ENCODE results near the gene ZNF574. TPM values are rescaled to one million over a fixed set of nuclear protein-coding genes. Genes with fewer than 3 reads are reported as not detected.

ZNF574 gene
- total and polyA plus RNA-seq, 9 donors: 2.4 to 24.6 (median 15.6) TPM

DNA sequence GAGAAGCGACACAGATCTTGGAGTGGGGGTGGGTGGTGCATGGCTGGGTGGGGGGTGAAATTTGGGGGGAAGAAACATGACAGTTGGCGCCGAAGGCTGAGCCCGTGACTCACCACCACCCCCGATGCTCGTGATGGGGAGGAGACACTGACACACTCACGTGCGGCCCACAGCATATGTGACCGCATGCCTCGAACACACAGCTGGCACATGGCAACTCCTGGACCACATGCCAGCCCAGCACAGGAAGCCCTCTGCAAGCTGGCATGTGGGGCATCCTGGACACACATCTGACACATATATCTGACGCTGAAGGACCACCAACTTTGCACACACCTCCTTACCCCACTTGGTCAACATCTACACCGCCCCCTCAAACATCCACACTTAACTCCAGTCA is 4.7 kb upstream of the ZNF574 start:
- Histone ChIP-seq H3K36me3 (no peaks in the 10 kb centered on the region), H3K9me3 (no peaks in the 10 kb centered on the region), H3K27ac (no peak overlapping the region), H3K4me1 (ENCODE audit: insufficient read depth) (no peaks in the 10 kb centered on the region), H3K27me3 (no peaks in the 10 kb centered on the region), H3K4me3 (no peak overlapping the region)
- intact Hi-C loops (cut with DNase I): no loop called here
- WGBS, 3 donors: 89 to 92% (median 91%) methylated on average over 12 of the region's 12 CpGs
- no peak for DNase-seq
- TF ChIP-seq EP300 (IDR thresholded peaks at IDR 0.05) (no peak), POLR2A (IDR thresholded peaks at IDR 0.05) (no peak)
- TF ChIP-seq, protein P1, sequence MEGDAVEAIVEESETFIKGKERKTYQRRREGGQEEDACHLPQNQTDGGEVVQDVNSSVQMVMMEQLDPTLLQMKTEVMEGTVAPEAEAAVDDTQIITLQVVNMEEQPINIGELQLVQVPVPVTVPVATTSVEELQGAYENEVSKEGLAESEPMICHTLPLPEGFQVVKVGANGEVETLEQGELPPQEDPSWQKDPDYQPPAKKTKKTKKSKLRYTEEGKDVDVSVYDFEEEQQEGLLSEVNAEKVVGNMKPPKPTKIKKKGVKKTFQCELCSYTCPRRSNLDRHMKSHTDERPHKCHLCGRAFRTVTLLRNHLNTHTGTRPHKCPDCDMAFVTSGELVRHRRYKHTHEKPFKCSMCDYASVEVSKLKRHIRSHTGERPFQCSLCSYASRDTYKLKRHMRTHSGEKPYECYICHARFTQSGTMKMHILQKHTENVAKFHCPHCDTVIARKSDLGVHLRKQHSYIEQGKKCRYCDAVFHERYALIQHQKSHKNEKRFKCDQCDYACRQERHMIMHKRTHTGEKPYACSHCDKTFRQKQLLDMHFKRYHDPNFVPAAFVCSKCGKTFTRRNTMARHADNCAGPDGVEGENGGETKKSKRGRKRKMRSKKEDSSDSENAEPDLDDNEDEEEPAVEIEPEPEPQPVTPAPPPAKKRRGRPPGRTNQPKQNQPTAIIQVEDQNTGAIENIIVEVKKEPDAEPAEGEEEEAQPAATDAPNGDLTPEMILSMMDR (IDR thresholded peaks at IDR 0.05): no peak

DNA sequence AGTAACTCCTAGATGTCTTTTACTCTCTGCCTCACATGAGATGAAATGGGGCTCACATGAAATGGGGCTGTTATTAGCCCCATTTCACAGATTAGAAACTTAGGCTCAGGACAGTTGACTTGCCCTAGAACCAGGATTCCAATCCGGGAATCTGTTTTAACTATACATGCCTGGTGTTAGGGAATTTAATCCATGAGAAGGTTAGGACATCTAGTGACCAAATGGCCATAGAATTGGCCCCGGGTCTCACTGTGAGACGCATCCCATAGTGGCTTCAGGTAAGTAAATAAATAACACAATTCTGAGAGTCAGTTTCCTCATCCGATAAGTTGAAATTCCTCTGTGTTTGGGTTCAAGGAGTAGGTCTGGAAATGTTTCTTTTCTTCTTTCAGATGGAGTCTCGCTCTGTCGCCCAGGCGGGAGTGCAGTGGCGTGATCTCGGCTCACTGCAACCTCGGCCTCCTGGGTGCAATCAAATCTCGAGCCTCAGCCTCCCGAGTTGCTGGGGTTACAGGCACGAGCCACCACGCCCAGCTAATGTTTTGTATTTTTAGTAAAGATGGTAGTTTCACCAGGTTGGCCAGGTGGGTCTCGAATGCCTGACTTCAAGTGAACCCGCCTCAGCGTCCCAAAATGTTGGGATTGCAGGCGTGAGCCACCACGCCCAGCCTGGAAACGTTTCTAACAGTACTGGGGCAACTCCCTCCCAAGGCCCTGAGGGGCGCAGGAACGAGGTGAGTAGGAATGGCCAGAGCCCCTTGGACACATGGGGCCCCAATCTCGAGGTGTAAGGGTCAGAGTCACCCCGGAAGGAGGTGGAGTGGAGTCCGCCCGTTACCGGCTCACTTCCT is 1.2 kb upstream of the ZNF574 start:
- peak; percentile 33 to 61 (median 54) for DNase-seq

DNA sequence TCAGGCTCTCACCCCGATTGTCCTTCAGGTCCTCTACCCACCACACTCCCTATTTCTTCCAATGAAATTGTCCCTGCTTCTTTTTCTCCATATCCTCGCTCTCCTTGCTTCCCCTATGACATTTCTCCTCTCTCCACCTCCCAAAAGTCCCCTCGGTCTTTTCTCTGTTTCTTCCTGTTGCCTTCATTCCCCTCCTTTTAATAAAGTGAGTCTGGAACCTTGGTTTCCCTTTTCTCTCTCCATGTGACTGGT is 676 bp upstream of the ZNF574 start:
- intact Hi-C loops (cut with DNase I): no loop called here
- no peaks in the 10 kb centered on the region for H3K36me3 ChIP-seq
- H3K9me3 ChIP-seq: no peaks in the 10 kb centered on the region
- H3K27ac ChIP-seq: peak overlapping the region; percentile 96
- DNase-seq: no peak
- H3K27me3 ChIP-seq: no peaks in the 10 kb centered on the region
- peak overlapping the region; percentile 85 for H3K4me3 ChIP-seq
- WGBS, 3 donors: 0 to 2% (median 2%) methylated on average over 3 of the region's 3 CpGs
- TF ChIP-seq EP300 (IDR thresholded peaks at IDR 0.05) (peak; percentile 31), POLR2A (IDR thresholded peaks at IDR 0.05) (no peak)
- peaks cover 5% of the 10 kb centered on the region for H3K4me1 ChIP-seq (ENCODE audit: insufficient read depth)

More for the DNA sequence above, 1.2 kb upstream of the ZNF574 start:
- WGBS, 3 donors: 57 to 60% (median 57%) methylated on average over 27 of the region's 27 CpGs
- Histone ChIP-seq H3K36me3 (no peaks in the 10 kb centered on the region), H3K27me3 (no peaks in the 10 kb centered on the region), H3K27ac (peak overlapping the region; percentile 96), H3K4me1 (ENCODE audit: insufficient read depth) (peaks cover 5% of the 10 kb centered on the region), H3K4me3 (peak overlapping the region; percentile 85), H3K9me3 (no peaks in the 10 kb centered on the region)
- TF ChIP-seq, protein P1 (IDR thresholded peaks at IDR 0.05): no peak
- no peak for TF ChIP-seq EP300 (IDR thresholded peaks at IDR 0.05)
- no peak for TF ChIP-seq POLR2A (IDR thresholded peaks at IDR 0.05)
- intact Hi-C loops (cut with DNase I): no loop called here

DNA sequence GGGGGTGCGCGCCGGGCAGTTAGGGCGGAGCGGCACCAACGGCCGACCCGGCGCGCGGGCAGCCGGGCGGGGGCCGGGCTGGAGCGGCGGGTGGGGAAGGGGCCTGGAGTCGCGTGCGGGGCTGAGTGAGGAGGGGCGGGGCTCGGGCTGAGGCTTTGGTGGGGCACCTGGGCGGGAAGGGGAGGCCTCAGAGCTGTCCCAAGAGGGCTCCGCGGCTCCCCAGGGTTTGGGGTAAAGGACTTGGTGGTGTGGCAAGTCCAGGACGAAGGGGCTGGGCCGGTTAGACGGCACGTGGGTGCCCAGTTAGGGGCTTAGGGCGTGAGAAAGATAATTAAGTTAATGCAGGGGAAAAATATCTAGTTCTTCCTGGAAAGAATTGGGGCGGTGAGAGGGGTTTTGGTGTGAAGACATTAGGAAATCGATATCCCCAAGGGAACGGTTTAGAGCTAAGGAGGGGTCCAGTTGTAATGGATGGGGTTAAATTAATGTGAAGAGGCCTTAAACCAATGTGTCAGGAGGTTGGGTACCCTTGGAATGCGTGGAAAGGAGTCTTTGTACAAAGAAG is 496 bp downstream of the ZNF574 start:
- intact Hi-C loops (cut with DNase I): no loop called here
- no peaks in the 10 kb centered on the region for H3K36me3 ChIP-seq
- TF ChIP-seq, protein P1 (IDR thresholded peaks at IDR 0.05): no peak
- TF ChIP-seq EP300 (IDR thresholded peaks at IDR 0.05) (no peak), POLR2A (IDR thresholded peaks at IDR 0.05) (no peak)
- peak in 3 of 5 donors; percentile 48 to 66 (median 53) for DNase-seq
- 0 to 1% (median 1%) methylated on average over 33 of the region's 33 CpGs for WGBS, 3 donors
- H3K27ac ChIP-seq: peak overlapping the region; percentile 84 to 85
- peak overlapping the region; percentile 49 for H3K4me3 ChIP-seq
- no peaks in the 10 kb centered on the region for H3K9me3 ChIP-seq
- H3K4me1 ChIP-seq (ENCODE audit: insufficient read depth): peaks cover 5% of the 10 kb centered on the region
- H3K27me3 ChIP-seq: no peaks in the 10 kb centered on the region

DNA sequence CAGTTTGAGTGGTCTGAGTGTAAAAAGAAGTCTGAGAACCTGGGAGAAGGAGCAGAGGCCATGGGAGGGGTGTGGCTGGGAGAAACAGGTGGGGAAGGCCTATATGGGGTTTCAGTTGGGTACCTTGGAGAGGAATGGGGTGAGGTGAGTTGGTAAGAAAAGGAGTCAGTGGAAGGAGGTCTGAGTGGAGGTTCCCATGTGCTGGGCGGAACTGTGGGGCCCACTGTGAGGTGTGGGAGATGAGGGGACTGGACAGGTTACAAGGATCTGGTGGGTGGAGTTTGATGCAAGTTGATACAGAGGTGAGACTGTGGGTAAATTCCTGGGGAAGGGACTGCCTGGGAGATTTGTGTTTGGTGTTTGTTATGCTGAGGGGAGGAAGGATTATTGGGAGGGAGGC is 2.1 kb downstream of the ZNF574 start:
- TF ChIP-seq, protein P1 (IDR thresholded peaks at IDR 0.05): no peak
- TF ChIP-seq POLR2A (IDR thresholded peaks at IDR 0.05) (no peak), EP300 (IDR thresholded peaks at IDR 0.05) (no peak)
- intact Hi-C loops (cut with DNase I): no loop called here
- Histone ChIP-seq H3K27me3 (no peaks in the 10 kb centered on the region), H3K4me3 (no peak overlapping the region), H3K9me3 (no peaks in the 10 kb centered on the region), H3K27ac (no peak overlapping the region), H3K36me3 (no peaks in the 10 kb centered on the region), H3K4me1 (ENCODE audit: insufficient read depth) (peaks cover 5% of the 10 kb centered on the region)
- no peak for DNase-seq
- WGBS, 3 donors: 83 to 97% (median 96%) methylated on average over 1 of the region's 1 CpG

Measured in ovary (tissue), 9 donors.